Stimulated activated CD8-positive, alpha-beta memory T cell treated with anti-CD3 and anti-CD28 coated beads, Interleukin-7, amount 100 ng/mL, for 24 hours (primary cell): Measurements from ENCODE around the gene AGBL1.

ENCODE experiments used
- DNase-seq: peaks from one replicate; pipeline ENCODE4 v3.0.0-alpha.2; 2020; ENCODE audit warnings: low read depth

AGBL1 gene

DNA sequence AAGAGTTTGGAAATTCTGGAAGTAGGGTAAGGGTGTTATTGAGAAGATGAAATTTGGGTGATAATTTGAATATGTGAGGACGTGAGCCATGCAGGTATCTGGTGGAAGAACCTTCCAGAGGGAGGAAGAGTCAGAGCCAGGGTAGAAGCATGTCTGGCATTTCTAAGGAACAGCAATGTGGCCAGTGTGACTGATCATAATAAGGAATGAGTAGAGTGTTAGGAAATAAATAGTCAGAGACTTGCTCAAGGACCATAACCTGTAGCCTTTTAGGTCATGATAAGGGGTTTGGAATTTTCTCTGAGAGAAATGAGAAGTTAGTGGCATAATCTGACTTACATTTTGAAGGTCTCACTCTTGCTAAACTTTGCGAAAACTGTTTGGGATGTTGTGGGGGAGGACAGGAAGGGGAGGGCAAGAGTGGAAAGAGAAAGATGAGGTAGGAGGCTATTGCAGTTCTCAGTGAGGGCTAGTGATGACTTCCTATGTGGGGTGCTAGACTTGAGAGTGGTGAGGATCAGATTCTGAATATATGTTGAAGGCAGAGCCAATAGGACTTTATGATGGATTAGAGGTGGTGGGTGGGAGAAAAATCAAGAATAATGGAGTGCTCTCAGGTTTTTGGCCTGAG, 568.3 kb downstream of the AGBL1 start:
- DNase-seq = no peak

DNA sequence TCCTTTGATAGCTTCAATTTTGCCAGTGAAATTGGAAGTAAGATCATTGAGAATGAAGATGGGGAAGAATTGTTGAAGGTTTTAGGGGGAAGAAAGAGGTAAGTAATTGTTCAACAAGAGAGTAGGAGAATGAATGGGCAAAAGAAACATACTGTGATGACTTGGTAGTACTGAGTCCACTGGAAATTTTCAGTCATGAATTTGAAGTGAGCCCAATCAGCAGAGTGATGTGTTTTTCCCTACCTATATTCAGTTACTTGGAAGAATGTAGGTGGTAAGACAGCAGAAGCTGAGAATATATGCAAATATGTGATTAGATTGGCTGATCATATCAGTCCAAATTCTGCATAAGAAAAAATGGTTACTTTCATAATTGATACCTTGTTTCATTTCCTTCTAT, 569.6 kb downstream of the AGBL1 start:
- DNase-seq = no peak

GRCh38 chr15:86650094-86650493, 570.4 kb downstream of the AGBL1 start:
- DNase-seq = no peak

GRCh38 chr15:86653344-86654197, 573.9 kb downstream of the AGBL1 start:
- DNase-seq = no peak

GRCh38 chr15:86654501-86654900, 574.8 kb downstream of the AGBL1 start:
- DNase-seq = no peak

DNA sequence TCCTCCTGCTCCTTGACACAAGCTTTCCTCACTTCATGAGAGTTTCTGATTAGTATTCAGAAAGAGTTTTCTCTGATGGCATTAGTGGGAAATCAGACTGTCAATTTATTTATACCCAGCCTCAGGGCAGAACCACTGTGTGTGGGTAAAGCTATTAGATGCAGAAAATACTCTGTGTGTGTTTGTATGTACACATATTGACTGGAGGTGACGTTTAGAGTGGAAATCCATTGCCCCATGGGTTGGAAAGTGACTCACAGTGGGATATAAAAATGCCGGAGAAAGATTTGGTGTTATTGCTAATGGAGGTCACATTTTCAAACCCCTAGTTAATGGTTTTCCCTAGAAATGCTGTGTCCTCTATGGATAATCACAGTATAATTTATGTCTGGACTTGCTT, 577.6 kb downstream of the AGBL1 start:
- no peak for DNase-seq

- no peak for DNase-seq
Observed at GRCh38 chr15:86659724-86660411, 580.2 kb downstream of the AGBL1 start.

DNA sequence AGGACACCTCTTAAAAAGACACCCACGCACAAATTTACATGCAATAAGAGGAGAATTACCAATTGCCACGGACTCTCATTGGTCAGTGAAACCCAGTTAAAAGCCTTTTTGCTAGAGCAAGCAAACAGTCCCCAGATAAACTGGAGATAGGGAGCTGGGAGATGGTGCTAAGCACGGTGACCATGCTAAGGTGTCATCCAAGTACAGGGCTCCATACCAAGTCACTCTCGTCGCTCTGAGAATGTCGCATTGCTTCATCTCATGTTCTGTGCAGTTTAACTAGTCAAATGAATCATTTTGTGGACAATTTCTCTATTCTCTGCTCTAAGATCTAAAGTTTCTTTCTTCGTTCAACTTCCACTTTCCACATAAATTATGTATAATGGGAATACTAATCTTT, 581.9 kb downstream of the AGBL1 start:
- no peak for DNase-seq

DNA sequence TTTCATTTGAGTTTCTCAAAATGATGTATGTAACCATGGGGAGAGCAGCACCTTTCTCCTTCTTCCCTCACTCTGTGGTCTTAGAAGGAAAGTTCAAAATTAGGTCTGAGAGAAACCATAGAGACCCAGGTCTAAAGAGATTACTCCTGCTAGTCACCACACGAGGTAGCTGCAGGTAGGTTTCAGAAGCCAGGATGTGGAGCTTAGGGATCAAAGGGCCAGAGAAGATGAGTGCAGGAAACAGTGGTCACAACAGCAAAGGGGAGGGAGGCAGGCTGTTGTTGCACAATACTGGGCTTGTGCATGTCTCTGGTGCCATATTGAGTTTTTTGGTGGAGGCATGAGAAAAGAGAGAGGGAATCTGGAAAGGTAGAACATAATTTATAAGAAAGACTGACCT, 583.6 kb downstream of the AGBL1 start:
- no peak for DNase-seq

DNA sequence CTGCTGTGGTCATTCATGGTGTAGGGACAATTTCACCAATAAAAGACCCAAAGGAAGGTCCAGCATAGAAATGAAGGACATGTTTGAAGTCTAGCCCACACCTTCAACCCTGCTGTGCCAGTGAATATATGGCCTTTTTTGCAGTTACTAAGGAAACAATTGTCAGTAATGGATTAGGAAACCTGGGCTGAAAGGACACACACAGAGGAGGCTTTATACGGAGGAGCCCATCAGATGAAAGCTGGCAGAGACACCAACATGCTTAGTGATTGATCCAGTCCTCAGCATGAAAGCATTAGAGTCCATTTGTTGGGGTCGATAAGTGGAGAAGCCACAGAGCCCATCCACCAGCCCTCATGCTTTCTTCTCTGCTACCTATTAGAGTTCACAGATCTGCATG, 584.3 kb downstream of the AGBL1 start:
- DNase-seq = no peak

DNA sequence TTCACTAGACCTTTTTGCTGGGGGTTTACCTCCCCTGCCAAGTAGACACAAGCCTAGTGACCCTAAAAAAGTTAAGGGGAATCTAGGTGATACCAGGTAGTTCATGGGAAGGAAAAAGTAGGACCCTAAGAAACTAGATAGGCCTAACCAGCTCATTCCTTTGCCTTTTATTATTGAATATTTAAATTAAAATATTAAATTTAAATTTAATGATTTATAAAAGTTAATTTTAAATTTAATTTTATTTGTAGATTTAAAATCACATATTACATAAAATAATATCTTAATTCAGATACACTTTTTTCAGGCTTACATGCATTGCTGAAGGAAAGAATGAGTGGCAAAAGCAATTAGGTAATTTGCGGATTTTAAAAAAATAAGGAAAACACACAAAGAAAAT, 584.9 kb downstream of the AGBL1 start:
- no peak for DNase-seq

- DNase-seq = no peak
Observed at GRCh38 chr15:86676002-86676401, 596.3 kb downstream of the AGBL1 start.

GRCh38 chr15:86677278-86677677, 597.6 kb downstream of the AGBL1 start:
- DNase-seq = no peak

DNA sequence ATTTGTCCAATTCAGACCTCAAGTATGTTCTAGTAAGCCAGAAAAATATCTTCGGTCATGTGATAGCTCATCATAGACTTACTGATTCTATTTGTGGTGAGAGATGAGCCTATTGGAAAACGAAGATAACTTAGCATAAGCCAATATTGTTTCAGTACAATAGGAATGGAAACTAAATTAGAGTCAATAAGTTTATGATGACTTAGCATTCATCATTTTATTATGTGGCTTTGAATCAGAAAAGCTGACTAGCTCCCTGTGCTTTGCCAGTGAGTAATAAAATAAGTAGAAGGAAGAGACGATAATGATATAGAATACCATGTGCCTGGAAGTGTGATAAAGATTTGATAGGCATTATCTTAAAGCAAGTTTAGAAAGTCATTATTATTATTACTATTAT, 605.6 kb downstream of the AGBL1 start:
- DNase-seq = no peak

- no peak for DNase-seq
Observed at GRCh38 chr15:86689006-86689405, 609.3 kb downstream of the AGBL1 start.

- no peak for DNase-seq
Observed at GRCh38 chr15:86690566-86690965, 610.9 kb downstream of the AGBL1 start.

GRCh38 chr15:86691091-86691663, 611.5 kb downstream of the AGBL1 start:
- DNase-seq = no peak

- DNase-seq = no peak
Observed at GRCh38 chr15:86700864-86701610, 621.4 kb downstream of the AGBL1 start.

DNA sequence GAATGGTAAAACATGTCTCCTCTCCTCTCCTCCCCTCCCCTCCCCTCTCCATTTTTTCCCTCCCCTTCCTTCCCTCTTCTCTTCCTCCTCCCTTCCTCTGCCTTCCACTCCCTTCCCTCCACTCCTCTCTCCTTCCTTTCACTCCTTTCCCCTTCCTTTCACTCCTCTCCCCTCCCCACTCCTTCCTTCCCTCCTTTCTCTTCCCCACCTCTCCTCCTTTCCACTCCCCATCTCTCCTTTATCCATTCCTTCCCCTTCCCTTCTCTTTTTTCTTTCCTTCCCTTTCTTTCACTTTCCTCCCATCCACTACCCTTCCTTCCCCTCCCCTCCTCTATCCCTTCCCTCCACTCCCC, 621.9 kb downstream of the AGBL1 start:
- DNase-seq = no peak

DNA sequence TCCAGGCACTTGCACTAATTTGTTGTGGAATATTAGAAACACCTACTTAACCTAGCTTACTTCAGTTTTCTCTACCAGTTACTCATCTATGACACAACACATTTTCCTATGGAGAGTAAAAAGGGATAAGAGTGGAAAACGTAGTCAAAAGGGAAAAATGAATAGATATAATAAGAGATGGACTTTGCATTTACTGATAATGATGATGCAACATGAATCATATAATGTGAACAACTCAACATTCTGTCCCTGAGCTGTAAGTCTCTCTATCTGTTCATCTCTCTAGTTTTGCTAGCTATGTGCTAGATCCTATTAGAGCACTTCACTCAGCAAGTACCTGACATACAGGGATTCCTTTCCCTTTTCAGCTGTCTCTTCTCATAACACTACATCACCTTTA, 627.1 kb downstream of the AGBL1 start:
- no peak for DNase-seq

DNA sequence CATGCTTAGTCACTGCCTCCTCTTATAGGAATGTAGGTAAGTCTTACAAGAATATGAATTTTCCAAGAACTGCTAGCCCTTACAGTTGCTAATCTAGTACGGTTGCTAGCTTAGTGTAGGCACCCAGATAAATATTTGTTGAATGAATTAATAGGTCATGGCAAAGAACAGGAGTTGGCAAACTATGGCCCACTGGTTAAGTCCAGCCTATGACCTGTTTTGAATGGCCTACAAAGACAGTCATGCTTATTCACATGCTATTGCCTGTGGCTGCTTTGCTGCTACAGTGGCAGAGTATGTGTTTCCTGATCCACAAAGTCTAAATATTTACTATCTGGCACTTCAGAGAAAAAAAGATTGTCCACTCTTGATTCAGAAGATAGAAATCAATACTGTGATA, 631.8 kb downstream of the AGBL1 start:
- no peak for DNase-seq

GRCh38 chr15:86714241-86714640, 634.6 kb downstream of the AGBL1 start:
- DNase-seq = no peak
